Endothelial cell of umbilical vein (primary cell): ENCODE measurements around the gene SCP2. TPM values are rescaled to one million over a fixed set of nuclear protein-coding genes. Genes with fewer than 3 reads are reported as not detected.

Source experiments
- BruUV-seq: library from RNA; stranded (reverse); fragments of 400-500 nt; replicated peaks from 2 replicates; lab custom pipeline; 2021; lab: Mats Ljungman, UMichigan
- CTCF ChIA-PET: fragments of 300-600, 350-600 bp; sonication (Branson Sonifier 250); formaldehyde crosslinking; loops from one replicate; lab custom pipeline; 2021; ENCODE audit warnings: antibody characterized with exemption, inconsistent platforms; lab: Charles Lee
- POLR2A ChIA-PET: fragments of 300-600, 350-600 bp; sonication (Branson Sonifier 250); formaldehyde crosslinking; loops from one replicate; lab custom pipeline; 2021; ENCODE audit warnings: antibody characterized with exemption, inconsistent platforms; lab: Charles Lee
- DNase-seq: peaks from one replicate; pipeline ENCODE4 v3.0.0-alpha.2; 2011; ENCODE audit warnings: low read depth, low spot score
- FAIRE-seq: peaks from 2 replicates; lab custom pipeline; 2011; peaks lifted over from hg19 to GRCh38; lab: Jason Lieb, UNC
- H2AFZ ChIP-seq: 2 replicates; pipeline ENCODE4 v1.6.0; 2012; ENCODE audit warnings: low read depth, low read length, control low read depth, inconsistent platforms
- H3K27ac ChIP-seq: 2 replicates; pipeline ENCODE4 v1.5.1; 2011; ENCODE audit warnings: low read depth, mild to moderate bottlenecking, control low read depth, low read length, moderate library complexity; ENCODE audit not compliant: insufficient read depth
- H3K27me3 ChIP-seq, 2 experiments: 2 replicates each; pipeline versions ENCODE4 v1.6.0 to v1.6.1; 2011; ENCODE audit warnings: low read length in 2 of 2, mixed read lengths in 1 of 2; ENCODE audit not compliant: control insufficient read depth in 2 of 2, insufficient read depth in 2 of 2
- H3K36me3 ChIP-seq, 2 experiments: 2 replicates in 1 of 2; 3 replicates in 1 of 2; pipeline ENCODE4 v1.5.1; 2011; ENCODE audit warnings: low read length in 2 of 2, mild to moderate bottlenecking in 1 of 2, moderate library complexity in 1 of 2; ENCODE audit not compliant: control insufficient read depth in 2 of 2, insufficient read depth in 2 of 2; ENCODE audit errors: extremely low read depth in 1 of 2
- H3K4me1 ChIP-seq: 3 replicates; pipeline ENCODE4 v1.5.1; 2011; ENCODE audit warnings: mild to moderate bottlenecking, low read length; ENCODE audit not compliant: control insufficient read depth, insufficient read depth; ENCODE audit errors: extremely low read depth
- H3K4me2 ChIP-seq: 2 replicates; pipeline ENCODE4 v1.6.1; 2011; ENCODE audit warnings: low read length, control low read depth, mixed read lengths; ENCODE audit not compliant: insufficient read depth
- H3K4me3 ChIP-seq, 3 experiments: fragments of 200-600 bp in 1 of 3; sonication (generic), shearing (Covaris generic) in 1 of 3; replicated peaks in 1 of 3; 2 replicates each; pipeline ENCODE4 v1.5.1; 2011 to 2016; ENCODE audit warnings: control low read depth in 3 of 3, low read length in 3 of 3, mild to moderate bottlenecking in 2 of 3, inconsistent platforms in 1 of 3, low read depth in 1 of 3, moderate library complexity in 1 of 3; ENCODE audit not compliant: insufficient read depth in 1 of 3
- H3K79me2 ChIP-seq: 2 replicates; pipeline ENCODE4 v1.6.0; 2012; ENCODE audit warnings: low read length, inconsistent platforms; ENCODE audit not compliant: control insufficient read depth, insufficient read depth
- H3K9ac ChIP-seq: replicated peaks from 2 replicates; pipeline ENCODE3; 2011; ENCODE audit warnings: low read length, control low read depth; ENCODE audit not compliant: insufficient read depth; ENCODE audit errors: extremely low read depth
- H3K9me1 ChIP-seq: replicated peaks from 3 replicates; pipeline ENCODE4 v1.6.0; 2011; ENCODE audit warnings: mild to moderate bottlenecking, low read length; ENCODE audit not compliant: control insufficient read depth, insufficient read depth; ENCODE audit errors: extremely low read depth
- H3K9me3 ChIP-seq: replicated peaks from 2 replicates; pipeline ENCODE4 v1.5.1; 2012; ENCODE audit warnings: low read length, inconsistent platforms; ENCODE audit not compliant: control insufficient read depth, insufficient read depth
- H4K20me1 ChIP-seq: replicated peaks from 2 replicates; pipeline ENCODE3; 2011; ENCODE audit warnings: mild to moderate bottlenecking, low read length; ENCODE audit not compliant: control insufficient read depth, insufficient read depth; ENCODE audit errors: extremely low read depth
- CTCF ChIP-seq, 2 donors: IDR thresholded peaks; 1 replicate in 1 of 2; 2 replicates in 1 of 2; pipeline ENCODE4 v1.5.1; 2011; ENCODE audit warnings: low read length in 2 of 2, mild to moderate bottlenecking in 2 of 2, moderate library complexity in 2 of 2, control low read depth in 1 of 2, inconsistent platforms in 1 of 2, low read depth in 1 of 2; ENCODE audit not compliant: insufficient read depth in 1 of 2; ENCODE audit errors: extremely low read depth in 1 of 2
- EZH2 ChIP-seq: IDR thresholded peaks from 2 replicates; pipeline ENCODE4 v1.6.1; 2012; ENCODE audit warnings: borderline replicate concordance, low read depth, mild to moderate bottlenecking, moderate library complexity, low read length, inconsistent platforms; ENCODE audit not compliant: severe bottlenecking
- FOS ChIP-seq: IDR thresholded peaks from 2 replicates; pipeline ENCODE4 v1.6.1; 2011; ENCODE audit warnings: mild to moderate bottlenecking, low read length, moderate library complexity, borderline replicate concordance; ENCODE audit not compliant: insufficient read depth
- GATA2 ChIP-seq: IDR thresholded peaks from 2 replicates; pipeline ENCODE4 v1.7.0; 2011; ENCODE audit warnings: low read depth, mild to moderate bottlenecking, moderate library complexity, mixed read lengths, low read length; ENCODE audit not compliant: insufficient read length, insufficient read depth
- JUN ChIP-seq: IDR thresholded peaks from 2 replicates; pipeline ENCODE4 v1.6.1; 2011; ENCODE audit warnings: borderline replicate concordance, low read depth; ENCODE audit not compliant: insufficient read length, insufficient read depth
- MYC ChIP-seq: IDR thresholded peaks from one replicate; pipeline ENCODE4 v1.6.1; 2011; ENCODE audit warnings: mild to moderate bottlenecking, low read depth, low read length
- POLR2A ChIP-seq: IDR thresholded peaks from 2 replicates; pipeline ENCODE4 v1.6.1; 2012; ENCODE audit warnings: low read depth, mild to moderate bottlenecking, control low read depth, low read length
- POLR2AphosphoS5 ChIP-seq: IDR thresholded peaks from 2 replicates; pipeline ENCODE4 v1.6.1; 2012; ENCODE audit warnings: low read depth, mild to moderate bottlenecking, control low read depth, low read length, moderate library complexity; ENCODE audit not compliant: insufficient read depth
- dilution Hi-C: fragments of 300-500 bp; cut with MboI; formaldehyde crosslinking; loops from one replicate; pipeline ENCODE4 v1.15.0; 2019; ENCODE audit warnings: low sequenced_read_pairs; ENCODE audit not compliant: extremely low pct_ligation_motif_present
- intact Hi-C: fragments of 100-400 bp; cut with micrococcal nuclease; formaldehyde crosslinking; loops from one replicate; pipeline ENCODE4 v1.10.0; 2022
- polyA plus RNA-seq, 4 experiments: library from polyadenylated mRNA; depleted of rRNA in 3 of 4; stranded (reverse) in 3 of 4; unstranded in 1 of 4; fragments of >200 nt; gene quantifications; 2 replicates each; pipeline versions ENCODE4 v1.2.1 to v1.2.3, GENCODE V29; 2011 to 2012; ENCODE audit warnings: missing spikeins in 1 of 4
- total RNA-seq: library from RNA; stranded (reverse); gene quantifications from 2 replicates; pipeline ENCODE4 v1.2.3, GENCODE V29; 2021
- TF ChIP-seq, protein P1 (sequence below): IDR thresholded peaks from 2 replicates; pipeline ENCODE4 v1.6.1; 2011; ENCODE audit not compliant: insufficient read depth, insufficient read length

SCP2 gene
- total and polyA plus RNA-seq, 2 donors (not counting 3 experiments of a cell fraction or from before 2014, with no cell fraction given) = 42.4 to 92.7 TPM

DNA sequence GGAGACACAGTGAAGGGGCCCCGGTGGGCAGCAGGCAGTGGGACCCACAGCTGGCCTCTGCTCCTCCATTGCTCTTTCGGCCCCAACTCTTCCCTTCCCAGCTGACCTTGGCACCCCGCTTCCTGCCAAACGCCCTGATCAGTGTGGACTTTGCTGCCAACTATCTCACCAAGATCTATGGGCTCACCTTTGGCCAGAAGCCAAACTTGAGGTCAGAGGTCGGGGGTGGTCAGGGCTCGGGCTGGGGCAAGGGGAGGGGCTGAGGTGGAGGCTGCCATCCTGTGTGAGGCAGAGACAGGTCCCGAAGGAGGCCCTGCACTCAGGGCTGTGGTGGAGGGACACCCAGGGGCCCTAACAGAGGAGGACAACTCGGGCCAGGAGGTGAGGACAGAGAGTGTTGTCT lies 148.7 kb downstream of the SCP2 start:
- Histone ChIP-seq H3K4me3 (no peak overlapping the region), H3K79me2 (no peaks in the 10 kb centered on the region), H3K27me3 (no peaks in the 10 kb centered on the region), H2AFZ (no peak overlapping the region), H3K4me2 (no peak overlapping the region), H3K27ac (no peak overlapping the region), H4K20me1 (no peaks in the 10 kb centered on the region), H3K9me3 (no peaks in the 10 kb centered on the region), H3K36me3 (no peaks in the 10 kb centered on the region), H3K4me1 (no peaks in the 10 kb centered on the region), H3K9me1 (no peaks in the 10 kb centered on the region), H3K9ac (no peak overlapping the region)
- no TSS peak for BruUV-seq
- intact Hi-C loops = no loop called here
- CTCF ChIA-PET = no interaction called here
- dilution Hi-C loops = no loop called here
- FAIRE-seq (no peak), DNase-seq (no peak)
- POLR2A ChIA-PET = no interaction called here
- no peak for TF ChIP-seq MYC
- TF ChIP-seq EZH2 = no peak
- TF ChIP-seq CTCF (IDR thresholded peaks at IDR 0.05; ENCODE audit: extremely low read depth in 1 of 2, insufficient read depth in 1 of 2, low read depth in 1 of 2, low read length in 2 of 2) = no peak
- no peak for TF ChIP-seq GATA2
- TF ChIP-seq, protein P1, sequence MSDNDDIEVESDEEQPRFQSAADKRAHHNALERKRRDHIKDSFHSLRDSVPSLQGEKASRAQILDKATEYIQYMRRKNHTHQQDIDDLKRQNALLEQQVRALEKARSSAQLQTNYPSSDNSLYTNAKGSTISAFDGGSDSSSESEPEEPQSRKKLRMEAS = no peak
- TF ChIP-seq POLR2AphosphoS5 = no peak
- no peak for TF ChIP-seq JUN
- no peak for TF ChIP-seq POLR2A
- no peak for TF ChIP-seq FOS
